Suppressor macrophage treated with lipopolysaccharide for 1 hour (primary cell): ENCODE results near the gene MALRD1.

Experiments
- DNase-seq, 3 donors: peaks; one replicate each; pipeline ENCODE4 v3.0.0-alpha.2; 2020 to 2022

The MALRD1 gene

DNA sequence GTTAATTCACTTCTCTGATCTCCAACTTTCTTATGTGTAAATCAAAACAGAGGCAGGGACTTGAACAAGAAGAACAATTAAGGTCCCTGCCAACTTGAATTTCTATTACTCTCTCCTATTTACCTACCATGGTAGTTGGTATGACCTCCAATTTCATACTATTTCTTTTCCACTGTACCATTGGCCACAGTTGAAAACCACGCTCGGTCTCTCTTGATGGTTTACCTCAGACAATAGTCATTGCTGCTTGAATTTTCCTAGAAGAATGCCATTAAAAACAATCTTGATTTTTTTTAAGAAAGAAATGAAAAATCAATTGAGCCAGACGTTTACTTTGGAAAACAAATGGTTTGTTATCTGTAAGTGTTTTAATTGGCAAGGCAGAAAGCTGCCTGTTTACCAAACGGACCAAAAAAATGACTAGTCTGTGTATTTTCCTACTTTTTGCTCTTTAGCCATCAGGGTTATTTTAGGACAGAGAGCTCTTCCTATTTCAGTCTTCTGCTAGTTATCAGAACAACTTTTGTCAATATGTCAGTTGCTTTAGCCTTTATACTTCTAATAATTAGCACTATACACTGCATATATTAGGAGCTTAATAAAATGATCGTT lies 610.1 kb downstream of the MALRD1 start:
- no peak for DNase-seq

- no peak for DNase-seq
These were observed 611.5 kb downstream of the MALRD1 start for GRCh38 chr10:19659920-19660655.

DNA sequence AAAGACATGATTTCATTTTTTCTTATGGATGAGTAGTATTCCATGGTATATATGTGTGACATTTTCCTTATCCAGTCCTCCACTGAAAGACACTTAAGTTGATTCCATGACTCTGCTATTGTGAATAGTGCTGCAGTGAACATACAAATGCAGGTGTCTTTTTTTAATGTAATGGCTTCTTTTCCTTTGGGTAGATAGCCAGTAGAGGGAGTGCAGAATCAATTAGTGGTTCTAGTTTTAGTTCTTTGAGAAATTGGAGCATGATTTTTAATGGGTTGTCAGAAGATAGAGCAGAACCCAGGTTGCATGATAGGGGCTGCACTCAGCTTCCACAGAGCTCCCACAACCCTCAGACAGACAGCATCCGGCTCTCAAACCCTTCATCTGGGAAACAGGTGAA lies 614.7 kb downstream of the MALRD1 start:
- no peak for DNase-seq

DNA sequence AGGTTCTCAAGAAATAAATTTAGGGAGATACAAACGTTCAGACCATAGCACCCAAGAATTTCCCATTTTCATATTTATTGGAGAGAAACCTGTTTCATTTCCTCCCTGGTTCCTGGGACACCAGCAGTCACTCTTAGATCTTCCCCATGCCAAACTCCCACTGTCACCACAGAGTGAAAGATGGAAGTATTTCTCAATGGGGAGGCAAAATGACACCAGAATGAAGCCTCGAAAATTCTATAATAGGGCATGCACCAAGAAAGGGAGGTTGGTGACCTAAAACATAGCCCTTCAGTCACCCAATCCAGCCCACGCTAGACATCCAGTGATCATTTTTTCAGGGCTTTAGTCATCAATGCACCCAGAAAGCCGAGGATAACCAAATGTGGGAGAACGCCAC lies 619.5 kb downstream of the MALRD1 start:
- peak in 2 of 3 donors; percentile 2 to 7 for DNase-seq

- no peak for DNase-seq
These were observed 627.5 kb downstream of the MALRD1 start for GRCh38 chr10:19676063-19676462.

GRCh38 chr10:19683356-19683755 lies 634.8 kb downstream of the MALRD1 start:
- no peak for DNase-seq

GRCh38 chr10:19683960-19684359 lies 635.4 kb downstream of the MALRD1 start:
- DNase-seq, result no peak

DNA sequence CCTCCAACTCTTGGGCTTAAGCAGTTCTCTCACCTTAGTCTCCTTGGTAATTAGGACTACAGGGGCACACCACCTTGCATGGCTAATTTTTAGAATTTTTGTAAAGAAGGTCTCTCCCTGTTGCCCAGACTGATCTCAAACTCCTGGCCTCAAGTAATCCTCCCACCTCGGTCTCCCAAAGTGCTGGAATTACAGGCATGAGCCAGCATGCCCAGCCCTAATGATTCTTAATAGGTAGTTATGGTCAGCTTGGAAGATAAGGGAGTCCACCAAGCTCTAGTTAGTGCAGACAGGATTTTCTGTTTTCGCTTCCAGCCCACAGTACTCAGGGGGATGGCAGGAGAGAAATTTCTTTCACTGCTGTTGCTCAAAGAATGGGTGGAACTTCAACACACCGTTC lies 639.7 kb downstream of the MALRD1 start:
- DNase-seq, result no peak

- no peak for DNase-seq
These were observed 640.6 kb downstream of the MALRD1 start for GRCh38 chr10:19689231-19689630.

DNA sequence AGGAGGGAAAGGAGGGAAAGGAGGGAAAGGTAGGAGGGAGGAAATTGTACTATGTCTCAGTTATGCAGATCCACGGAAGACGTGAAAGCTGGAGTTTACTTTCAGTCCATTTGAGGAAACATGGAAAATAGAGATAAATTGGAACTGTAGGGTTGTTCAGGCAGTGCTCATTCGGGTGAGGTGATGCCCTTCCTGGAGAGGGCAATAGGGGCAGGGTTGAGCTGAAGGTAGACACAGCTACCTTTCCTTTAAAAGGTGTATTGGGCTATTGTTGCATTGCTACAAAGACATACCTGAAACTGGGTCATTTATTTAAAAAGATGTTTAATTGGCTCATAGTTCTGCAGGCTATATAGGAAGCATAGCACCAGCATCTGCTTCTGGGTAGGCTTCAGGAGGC lies 650.7 kb downstream of the MALRD1 start:
- DNase-seq, result no peak

DNA sequence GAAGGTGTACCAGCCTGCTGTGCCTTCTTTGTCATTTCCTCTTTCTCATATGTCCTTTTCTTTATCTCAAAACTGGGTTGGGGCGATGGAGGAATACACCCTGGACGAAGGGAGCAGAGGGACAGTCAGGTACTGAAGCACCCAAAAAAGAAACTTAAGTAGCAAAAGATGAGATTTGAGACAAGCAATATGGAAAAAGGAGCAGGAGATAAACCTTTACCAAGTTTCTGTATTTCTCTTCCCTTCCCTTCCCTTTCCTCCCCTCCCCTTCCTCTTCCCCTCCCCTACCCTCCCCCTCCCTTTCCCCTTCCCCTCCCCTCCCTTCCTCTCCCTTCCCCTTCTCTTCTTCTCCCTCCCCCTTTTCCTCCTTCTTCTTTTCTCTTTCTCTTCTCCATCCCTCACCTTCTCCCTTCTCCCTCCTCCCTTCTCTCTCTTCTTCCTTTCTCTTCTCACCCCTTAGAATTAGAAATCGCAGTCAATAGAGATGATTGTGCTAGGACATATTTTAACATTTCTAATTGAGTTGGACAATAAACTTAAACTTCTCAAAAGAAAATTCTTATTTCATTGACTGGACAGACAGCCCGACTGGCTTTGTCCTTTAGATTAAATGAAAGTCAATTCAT lies 652.9 kb downstream of the MALRD1 start:
- no peak for DNase-seq

DNA sequence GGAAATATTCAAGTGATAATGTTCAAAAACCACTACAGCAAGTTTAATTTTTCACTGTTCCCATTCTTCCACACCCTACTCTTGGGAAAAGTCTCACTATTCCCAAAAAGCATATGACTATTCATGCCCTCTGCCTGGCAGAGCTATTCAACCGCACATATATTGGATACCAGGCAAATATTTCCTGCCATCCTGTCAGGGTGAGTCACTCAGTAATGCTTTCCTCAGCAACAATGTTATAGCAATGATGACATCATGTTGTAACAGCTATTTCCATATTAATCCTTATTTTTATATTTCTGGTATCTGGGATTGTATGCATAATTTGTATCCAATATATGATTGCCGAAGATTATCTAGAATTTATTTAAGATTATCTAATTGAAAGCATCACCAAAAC lies 653.6 kb downstream of the MALRD1 start:
- peak; percentile 17 to 49 (median 42) for DNase-seq

DNA sequence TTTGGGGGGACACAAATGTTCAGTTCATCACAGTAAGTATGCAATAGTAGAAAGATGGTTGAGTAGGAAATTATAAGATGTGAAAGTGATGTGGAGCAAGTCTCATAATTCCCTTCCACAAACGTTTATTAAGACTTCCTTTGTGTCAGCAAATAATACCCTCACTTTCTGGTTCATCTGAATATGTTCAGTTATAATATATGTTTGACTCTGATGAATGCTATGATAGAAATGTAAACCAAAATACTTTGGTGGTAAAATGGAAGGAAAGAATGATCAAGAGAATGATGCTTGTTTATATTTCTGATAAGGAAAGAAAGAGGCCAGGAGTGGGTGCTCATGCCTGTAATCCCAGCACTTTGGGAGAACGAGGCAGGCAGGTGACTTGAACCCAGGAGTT lies 655.9 kb downstream of the MALRD1 start:
- DNase-seq, result no peak

GRCh38 chr10:19705250-19705649 lies 656.6 kb downstream of the MALRD1 start:
- no peak for DNase-seq

DNA sequence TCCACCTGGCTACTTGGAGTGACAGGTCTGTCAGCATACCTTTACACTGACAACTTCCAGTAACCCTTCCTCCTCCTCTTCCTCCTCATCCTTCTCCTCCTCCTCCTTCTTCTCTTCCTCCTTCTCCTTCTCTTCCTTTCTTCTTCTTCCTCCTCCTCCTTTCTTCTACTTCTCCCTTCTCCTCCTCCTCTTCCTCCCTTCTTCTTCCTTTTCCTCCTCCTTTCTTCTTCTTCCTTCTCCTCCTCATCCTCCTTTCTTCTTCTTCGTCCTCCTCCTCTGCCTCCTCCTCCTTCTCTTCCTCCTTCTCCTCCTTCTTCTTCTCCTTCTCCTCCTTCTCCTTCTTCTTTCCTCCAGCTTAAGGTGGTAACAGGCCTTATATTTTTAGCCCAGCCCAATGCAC lies 658.3 kb downstream of the MALRD1 start:
- no peak for DNase-seq

DNA sequence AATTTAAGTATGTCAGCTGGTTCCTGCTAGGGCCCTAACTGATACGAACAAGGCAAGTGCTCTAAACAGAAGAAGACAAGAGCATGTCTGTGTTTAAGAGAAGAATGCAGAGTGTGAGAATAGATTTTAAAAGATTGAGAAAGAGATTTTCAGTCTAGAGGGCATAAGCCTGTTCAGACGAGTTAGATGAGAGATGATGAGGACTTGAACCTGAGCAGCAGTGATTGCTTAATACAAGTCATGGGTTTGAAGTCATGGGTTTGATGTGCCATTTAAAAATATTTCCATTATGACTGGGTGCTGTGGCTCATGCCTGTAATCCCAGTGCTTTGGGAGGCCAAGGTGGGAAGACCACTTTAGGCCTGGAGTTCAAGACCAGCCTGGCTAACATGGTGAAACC lies 658.8 kb downstream of the MALRD1 start:
- no peak for DNase-seq

GRCh38 chr10:19708031-19708430 lies 659.4 kb downstream of the MALRD1 start:
- DNase-seq, result no peak

DNA sequence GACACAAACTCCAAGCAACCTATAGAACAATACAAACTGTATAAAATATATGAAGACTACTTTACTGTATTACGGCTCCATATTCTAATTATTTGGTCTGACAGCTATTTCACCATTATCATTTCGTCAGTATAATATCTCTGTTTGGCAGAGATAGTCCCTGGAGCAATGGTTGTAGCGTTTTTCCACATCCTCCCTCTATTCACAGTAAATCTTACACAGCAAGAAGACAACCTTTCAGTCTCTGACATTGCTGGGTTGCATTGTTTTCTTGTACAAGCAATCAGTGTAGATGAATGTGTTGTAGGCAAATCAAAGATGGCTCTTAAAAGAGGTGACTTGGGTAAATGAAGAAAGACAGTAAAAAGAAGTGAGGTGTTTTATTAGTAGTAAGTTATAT lies 662.0 kb downstream of the MALRD1 start:
- no peak for DNase-seq

DNA sequence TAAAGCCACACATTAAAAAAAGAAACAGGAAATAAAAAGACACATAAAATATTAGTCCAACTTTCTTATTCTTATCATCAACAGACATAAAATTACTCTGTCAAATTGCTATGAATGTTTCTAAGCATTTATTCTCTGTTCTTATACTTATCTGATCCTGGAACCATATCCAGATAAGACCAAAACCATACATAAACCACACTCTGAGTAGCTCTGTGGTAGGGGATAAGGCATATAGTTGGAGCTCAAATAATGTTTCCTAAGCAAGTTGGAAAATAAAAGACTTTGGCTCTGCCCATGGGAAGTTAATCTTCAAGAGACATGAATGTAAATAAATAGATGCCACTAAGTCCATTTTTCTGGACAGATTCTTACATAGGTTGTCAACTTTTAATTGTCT lies 664.6 kb downstream of the MALRD1 start:
- DNase-seq, result no peak

GRCh38 chr10:19713800-19714525 lies 665.4 kb downstream of the MALRD1 start:
- DNase-seq, result no peak

DNA sequence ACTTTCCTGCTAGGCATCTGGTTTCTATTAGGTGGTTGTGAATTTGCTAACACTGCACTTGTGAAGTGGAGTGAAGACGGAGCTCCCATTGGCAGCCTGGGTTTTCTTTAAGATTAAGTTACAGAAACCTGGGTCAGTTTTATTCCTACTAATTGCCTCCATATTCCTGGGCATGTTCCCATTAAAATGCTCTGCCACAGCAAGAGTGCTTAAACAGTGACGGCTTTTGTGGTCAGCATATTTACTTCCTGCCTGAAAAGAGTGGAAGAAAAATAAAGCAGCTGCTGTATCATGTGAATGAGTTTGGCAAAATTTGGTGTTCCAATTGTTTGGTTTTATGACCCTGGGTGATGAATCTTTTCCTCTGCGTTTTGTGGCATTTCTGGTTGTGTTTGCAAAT lies 670.7 kb downstream of the MALRD1 start:
- peak in 2 of 3 donors; percentile 19 to 25 for DNase-seq

GRCh38 chr10:19724287-19724686 lies 675.7 kb downstream of the MALRD1 start:
- no peak for DNase-seq

GRCh38 chr10:19728376-19728775 lies 679.8 kb downstream of the MALRD1 start:
- DNase-seq, result no peak

GRCh38 chr10:19728964-19729363 lies 680.4 kb downstream of the MALRD1 start:
- no peak for DNase-seq
